Epithelial cell of prostate (primary cell): ENCODE data around the gene ODF4.
A peak's percentile ranks its signal among the peaks of the same experiment; 100 is the strongest.
"Not testable (repeated sequence)": the region's sequence is repeated elsewhere in the genome, so short reads cannot be mapped to it uniquely, and the experiment has no call there.

ENCODE experiments used
- DNase-seq: peaks from one replicate; pipeline ENCODE4 v3.0.0-alpha.2; 2011; ENCODE audit warnings: low read depth, low spot score
- H3K27ac ChIP-seq: fragments of 450-650 bp; 2 replicates; pipeline ENCODE4 v1.5.1; 2017; ENCODE audit warnings: mild to moderate bottlenecking

The ODF4 gene

DNA sequence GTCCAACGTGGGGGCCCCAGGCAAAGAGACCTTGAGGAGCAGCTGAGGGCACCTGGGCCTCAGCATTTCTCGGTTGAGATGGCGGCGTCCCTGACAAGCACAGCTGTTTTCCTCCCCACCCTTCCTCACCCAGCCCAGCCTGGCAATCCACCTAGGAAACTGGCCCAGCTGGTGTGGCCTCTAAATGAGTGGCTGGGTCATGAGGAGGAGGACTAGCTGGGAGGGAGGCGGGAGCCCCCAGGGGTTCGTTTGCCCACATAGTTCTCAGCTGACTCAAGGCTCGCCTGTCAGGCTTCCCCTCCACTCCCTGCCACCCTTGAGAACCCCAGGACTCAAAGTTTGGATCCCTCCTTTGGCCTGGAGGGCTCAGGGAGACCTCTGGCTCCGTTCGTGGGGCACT, 52.1 kb downstream of the ODF4 start:
- DNase-seq, result no peak
- peak overlapping the region; percentile 95 for H3K27ac ChIP-seq

DNA sequence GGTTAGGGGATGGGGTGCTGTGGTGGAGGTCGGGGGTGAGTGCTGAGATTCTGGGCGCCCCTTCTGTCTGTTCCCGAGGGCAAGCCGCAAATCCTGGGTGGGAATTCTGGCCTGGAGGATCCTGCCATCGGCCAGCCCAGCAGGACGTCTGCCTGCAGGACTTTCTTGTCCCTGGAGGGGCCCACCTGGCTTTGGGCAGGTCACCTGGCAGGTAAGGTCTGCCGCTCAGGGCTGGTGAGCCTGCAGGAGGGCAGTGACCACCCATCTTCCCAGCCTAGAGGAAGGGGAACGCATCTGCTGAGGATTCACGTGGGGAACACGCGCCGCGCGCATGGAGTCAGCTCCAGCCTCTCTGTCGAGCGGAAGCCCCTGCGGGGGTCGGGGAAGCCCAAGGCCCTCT, 52.6 kb downstream of the ODF4 start:
- no peak for DNase-seq
- H3K27ac ChIP-seq, result peak overlapping the region; percentile 95

GRCh38 chr17:8392674-8393469, 53.2 kb downstream of the ODF4 start:
- peak overlapping the region; percentile 95 for H3K27ac ChIP-seq
- DNase-seq, result no peak

- no peak for DNase-seq
- peak overlapping the region; percentile 95 for H3K27ac ChIP-seq
Measured at GRCh38 chr17:8393470-8394231, 54.0 kb downstream of the ODF4 start.

DNA sequence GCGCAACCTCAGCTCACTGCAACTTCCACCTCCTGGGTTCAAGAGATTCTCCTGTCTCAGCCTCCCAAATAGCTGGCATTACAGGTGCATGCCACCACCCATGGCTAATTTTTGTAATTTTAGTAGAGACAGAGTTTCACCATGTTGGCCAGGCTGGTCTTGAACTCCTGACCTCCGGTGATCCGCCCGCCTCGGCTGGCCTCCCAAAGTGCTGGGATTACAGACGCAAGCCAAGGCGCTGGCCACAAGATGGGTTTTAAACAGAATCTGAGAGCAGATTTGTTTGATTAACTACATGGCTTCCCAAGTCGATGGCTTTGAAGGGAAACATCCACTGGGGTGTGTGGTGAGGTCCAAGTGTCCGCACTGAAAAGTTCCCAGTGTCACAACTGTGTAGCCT, 54.9 kb downstream of the ODF4 start:
- H3K27ac ChIP-seq, result peak overlapping the region; percentile 95
- DNase-seq, result not testable (repeated sequence)
